ENCODE measurements around the gene STRIP1.

The STRIP1 gene

DNA sequence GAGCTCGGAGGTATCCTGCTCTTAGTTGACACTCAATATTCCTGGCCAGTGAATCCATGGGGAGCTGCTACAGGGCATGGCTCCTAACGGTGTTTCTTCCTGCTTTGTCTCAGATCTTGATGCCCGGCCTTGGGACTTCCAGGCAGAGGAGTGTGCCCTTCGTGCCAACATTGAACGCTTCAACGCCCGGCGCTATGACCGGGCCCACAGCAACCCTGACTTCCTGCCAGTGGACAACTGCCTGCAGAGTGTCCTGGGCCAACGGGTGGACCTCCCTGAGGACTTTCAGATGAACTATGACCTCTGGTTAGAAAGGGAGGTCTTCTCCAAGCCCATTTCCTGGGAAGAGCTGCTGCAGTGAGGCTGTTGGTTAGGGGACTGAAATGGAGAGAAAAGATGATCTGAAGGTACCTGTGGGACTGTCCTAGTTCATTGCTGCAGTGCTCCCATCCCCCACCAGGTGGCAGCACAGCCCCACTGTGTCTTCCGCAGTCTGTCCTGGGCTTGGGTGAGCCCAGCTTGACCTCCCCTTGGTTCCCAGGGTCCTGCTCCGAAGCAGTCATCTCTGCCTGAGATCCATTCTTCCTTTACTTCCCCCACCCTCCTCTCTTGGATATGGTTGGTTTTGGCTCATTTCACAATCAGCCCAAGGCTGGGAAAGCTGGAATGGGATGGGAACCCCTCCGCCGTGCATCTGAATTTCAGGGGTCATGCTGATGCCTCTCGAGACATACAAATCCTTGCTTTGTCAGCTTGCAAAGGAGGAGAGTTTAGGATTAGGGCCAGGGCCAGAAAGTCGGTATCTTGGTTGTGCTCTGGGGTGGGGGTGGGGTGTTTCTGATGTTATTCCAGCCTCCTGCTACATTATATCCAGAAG is 19.4 kb downstream of the STRIP1 start:
- peak; percentile 51 for DNase-seq

DNA sequence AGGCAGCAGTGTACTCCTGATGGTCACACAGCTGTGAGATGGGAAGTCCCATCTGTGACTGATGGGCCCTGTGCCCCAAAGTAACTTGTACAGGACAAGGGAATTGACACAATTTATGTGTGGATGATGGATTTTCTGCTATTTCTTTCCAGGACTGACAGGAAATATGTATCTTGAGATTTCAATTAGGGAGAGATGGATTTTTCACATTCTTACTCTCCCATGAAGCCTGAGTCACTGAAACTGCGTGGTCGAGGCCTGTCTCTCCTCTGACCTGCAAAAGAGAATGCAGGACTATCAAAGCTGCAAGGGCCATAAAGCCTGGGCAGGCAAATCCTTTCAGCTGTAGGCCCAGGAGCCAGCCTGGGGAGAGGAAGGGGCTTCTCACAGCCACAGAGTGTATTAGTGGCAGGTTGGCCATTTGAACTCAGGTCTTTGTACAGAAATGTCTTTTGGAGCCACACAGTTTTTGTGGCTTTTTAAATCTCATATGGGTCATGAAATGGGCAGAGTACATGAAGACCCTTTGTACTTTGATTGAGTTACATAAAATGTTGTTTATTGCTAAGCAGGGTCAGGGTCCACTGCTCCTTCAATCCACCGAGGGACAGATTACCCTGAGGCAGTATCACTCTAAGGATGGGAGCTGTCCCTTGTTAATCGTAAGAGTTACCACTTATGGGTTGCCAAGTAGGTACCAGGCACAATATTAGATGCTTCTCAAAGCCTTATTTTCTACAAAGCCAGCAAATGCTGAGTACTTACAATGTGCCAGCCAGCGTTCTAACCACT is 21.3 kb downstream of the STRIP1 start:
- DNase-seq, result no peak

DNA sequence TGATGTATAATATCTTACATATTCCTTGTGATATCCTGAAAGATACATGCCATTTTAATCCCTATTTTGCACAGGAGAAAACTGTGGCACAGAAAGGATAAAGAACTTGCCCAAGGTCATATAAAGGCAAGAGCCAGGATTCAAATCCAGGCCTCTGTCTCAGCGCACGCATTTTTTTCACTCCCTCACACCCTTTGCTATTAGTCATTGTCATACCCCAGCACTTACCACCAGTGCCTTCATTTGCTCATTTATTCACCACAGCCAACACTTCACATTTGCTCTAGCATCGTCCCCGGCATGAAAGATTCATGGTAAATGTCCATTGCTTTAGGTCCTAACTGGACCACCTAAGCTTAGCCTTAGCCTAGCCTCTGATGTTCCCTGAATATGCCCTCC is 21.9 kb downstream of the STRIP1 start:
- no peak for DNase-seq

DNA sequence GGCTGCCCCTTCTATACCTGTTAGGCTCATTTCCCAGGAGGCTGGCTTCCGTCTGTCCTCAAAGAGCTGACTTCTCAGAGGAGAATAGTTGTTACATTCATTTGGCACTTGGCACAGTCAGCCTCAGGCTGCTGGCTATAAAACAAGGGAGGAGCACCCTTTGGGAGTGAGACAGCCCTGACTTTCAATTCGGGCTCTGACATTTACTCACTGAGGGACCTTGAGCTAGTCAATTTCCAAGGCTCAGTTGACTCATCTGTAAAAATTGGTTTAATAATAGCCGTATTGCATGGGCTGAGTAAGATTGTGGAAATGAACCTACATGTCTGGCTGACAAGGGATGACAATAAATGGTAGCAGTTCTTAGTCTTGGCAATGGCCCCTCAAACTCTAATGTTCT is 22.4 kb downstream of the STRIP1 start:
- no peak for DNase-seq

DNA sequence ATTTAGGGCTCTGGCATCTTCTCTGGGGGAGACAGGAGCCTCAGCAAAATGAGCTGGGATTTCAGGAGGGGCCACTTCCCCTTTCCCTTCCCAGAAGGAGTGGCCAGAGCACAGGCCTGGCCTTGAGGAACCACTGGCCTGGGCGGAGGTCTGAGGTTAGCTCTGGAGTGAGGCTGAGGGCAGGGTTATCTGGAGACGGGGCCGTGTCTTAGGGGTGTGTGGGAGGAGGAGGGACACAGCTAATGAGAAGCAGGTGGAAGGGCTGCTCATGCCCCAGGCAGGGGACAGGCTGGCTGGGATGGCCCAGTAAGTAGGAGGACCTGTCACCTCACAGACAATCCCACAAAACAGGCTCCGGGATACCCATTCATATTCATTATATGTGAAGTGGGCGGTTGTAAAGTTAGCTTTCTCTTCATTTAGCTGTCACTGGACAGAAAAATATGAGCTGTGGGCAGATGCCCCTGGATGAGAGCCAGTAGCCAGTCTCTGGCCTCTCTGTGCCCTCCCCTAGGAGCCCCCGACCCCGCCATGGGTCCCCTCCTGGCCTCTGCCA is 23.6 kb downstream of the STRIP1 start:
- no peak for DNase-seq

DNA sequence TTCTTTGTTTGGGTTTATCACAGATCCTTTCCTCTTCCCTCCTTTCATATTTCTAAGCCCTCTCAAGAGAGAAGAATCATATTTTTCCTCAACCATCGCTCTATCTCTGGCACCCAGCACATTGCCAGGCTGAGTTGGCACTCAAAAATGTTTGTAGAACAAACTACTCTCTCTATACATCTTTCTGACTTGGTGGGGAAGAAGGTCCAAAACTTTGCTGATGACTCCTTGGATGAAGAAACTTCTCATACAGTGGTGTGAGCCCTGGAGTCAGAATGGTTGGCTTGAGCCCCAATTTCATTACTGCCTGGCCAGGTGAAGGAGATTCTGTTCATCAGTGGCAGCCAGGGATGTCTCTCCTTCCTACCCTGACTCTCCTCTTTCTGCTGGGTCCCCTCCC is 24.2 kb downstream of the STRIP1 start:
- DNase-seq, result no peak

DNA sequence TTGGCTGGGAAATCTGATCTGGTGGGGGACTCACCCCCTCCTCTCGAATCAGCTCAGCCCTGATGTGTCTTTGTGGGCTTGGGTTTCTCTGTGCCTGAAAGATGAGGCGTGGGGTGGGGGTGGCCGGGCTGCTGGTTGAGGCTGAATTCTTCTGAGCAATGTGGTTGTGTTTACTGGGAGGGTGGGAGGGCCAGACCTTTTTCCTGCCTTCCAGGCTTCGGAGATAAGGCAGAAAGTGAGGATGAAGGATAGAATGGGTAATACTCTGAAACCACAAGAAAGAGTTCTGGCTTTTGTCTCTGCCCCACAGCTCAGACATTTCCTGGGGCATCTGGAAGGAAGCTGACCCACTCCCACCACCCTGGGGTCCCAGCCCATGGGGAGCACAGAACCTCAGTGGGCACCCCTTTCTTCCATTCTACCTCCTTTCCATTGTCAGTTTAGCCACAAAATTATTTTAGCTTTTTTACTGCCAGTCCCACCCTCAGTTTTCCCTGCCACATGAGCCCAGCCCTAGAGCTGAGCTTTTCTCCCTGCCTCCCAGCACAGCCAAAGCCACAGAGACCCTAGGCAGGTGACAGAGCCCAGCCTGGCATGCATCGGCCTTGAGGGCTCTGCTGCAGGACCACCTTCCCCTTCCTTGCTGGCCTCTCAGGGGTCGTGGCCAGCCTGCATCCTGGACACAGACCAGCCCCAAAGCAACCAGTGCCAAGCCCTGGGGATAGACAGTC is 24.9 kb downstream of the STRIP1 start:
- DNase-seq, result no peak

DNA sequence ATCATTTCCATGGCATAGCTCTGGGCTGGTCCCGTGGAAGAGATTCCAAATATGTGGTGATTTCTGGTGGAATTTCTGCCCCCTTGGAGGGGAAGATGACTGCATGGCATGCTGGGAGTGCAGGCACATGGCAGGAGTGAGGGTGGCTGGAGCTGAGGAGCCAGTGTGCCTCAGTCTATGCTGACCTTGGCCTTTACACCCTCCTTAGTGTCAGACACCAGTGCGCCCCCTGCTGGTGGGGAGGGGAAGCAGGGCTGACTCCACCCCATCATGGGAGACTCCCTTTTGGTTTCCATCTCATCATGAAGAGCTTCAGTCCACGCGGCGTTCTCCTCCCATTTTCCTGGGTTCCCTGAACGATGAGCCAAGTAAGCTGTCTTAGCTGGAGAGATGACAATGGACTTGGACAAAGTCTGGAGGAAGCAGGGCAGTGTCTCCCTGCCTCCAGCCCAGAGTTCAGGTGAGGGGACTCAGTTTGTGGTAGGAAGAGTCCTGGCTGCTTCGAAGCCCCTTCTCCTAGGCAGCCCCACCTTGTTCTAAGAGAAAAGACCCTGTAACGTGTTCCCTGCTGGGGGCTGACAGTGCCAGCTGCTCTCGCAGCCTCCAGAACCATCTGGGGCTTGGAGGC is 25.7 kb downstream of the STRIP1 start:
- peak; percentile 54 for DNase-seq

DNA sequence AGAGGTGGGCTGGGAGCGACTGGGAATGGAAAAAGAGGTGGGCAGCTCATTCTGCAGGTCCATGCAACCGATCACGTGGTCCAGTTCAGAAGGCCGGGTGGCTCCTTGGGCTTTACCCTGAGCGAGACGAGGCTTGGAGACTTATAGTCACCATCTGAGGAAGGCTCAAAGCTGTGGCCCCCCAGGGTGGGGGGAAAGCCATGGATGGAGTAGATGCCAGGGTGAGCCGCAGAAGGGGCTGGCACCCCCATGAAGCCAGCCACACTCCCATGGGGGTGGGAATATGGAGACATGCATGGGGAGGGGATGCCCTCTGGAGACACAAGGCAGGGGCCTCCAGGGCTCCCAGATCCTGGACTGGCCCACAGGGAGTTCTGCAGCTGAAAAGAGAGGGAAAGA is 26.2 kb downstream of the STRIP1 start:
- DNase-seq, result no peak

DNA sequence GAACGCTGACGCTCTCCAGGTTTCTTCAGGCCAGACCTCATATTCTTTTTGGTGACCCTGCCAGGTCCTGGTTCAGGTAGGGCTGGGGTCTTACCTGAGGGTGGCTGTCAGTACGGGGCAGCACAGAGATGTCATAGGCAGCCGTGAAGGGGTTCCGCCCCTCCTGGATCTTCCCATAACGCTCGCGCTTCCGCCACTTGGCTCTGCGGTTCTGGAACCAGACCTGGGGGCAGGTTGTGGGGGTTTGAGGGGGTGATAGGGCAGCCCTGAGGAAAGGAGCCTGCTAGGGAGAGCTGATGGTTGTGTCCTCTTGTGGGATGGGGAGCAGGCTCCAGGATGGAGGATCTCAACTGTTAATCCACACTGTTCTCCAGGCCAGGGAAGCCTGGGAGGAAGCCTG is 26.9 kb downstream of the STRIP1 start:
- no peak for DNase-seq

DNA sequence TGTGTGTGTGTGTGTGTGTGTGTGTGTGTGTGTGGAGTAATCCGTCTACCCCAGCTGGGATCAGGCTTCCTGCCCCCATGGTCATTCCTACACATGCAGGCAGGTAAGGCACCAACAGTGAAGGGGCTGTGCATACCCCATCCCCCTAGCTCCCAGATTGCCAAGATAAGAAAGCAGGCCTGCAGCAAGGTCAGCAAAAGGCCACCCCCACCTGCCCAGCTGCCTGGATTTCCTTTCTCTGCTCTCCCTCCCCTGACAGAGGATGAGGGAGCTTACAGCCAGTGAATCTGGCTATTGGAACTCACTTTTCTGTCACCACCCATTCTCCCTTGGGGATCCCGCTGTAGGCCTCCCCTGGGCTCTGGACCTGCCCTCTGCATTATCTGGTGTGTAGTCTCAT is 28.2 kb downstream of the STRIP1 start:
- DNase-seq, result no peak

DNA sequence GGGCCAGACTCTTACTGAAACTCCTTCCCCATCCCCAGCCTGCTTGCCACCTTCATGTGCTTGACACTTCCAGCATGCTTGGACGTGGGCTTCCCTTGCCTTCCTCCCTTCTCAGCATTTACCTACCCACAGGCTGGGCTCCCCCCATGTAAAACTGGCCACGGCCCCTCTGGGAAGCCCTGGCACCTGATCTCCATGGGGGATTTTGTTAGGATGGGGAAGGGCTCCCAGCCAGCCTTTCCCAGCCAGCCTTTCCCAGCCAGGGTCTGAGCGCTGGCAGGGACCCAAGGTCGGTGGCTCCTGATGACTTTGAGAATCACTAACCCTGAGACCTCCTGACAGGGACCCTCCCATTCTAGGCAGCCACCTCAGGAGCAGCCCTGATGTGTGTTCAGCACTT is 29.4 kb downstream of the STRIP1 start:
- no peak for DNase-seq

DNA sequence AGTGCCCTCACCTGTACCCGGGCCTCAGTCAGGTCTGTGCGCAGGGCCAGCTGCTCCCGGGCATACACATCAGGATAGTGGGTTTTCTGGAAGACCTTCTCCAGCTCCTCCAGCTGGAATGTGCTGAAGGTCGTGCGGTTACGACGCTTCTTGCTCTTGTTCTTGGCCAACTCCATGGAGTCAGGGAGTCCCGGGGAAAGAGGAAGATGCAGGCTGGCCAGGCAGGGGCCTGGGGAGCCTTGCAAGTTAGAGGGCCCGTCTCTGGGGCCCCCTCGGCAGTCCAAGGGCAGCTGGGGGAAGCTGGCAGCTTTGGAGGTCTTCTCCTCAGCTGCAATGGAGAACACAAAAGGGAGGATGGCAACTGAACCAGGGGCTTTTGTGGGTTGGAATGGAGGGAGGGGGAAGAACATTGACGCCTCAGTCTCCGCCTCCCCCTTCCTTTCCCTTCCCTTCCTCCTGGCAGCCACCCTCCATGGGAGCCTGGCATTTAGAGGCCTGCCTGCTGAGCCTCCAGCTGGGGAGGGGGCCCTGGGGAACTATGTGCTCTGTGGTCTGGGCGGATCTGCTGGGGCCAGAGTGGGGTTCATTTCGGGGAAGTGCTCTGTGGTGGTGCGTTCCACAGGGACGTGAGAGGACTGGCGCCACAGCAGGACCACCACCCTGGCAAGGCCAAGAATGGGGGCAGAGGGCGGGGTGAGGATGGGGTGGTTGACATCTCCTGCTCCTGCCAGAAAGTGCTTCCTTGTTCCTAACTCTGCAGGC is 30.3 kb downstream of the STRIP1 start:
- no peak for DNase-seq

DNA sequence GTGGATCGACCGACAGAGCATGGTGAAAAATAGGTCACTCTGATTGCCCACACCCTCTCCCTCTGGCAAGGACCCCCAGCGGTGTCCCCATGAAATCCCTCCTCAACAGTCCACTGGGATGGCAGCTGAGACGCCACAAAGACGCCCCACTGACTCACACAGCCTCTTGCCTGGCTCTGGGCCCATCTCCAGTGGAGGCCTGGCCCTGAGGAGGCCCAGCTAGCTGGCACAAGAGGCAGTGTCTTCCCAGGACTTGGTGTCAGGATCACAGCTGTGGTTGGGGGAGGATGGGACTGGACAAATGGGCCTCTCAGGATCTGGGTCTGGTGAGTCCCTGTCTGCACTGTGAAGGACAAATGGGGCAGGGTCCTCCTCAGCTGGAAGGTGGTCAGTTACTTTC is 31.4 kb downstream of the STRIP1 start:
- no peak for DNase-seq

DNA sequence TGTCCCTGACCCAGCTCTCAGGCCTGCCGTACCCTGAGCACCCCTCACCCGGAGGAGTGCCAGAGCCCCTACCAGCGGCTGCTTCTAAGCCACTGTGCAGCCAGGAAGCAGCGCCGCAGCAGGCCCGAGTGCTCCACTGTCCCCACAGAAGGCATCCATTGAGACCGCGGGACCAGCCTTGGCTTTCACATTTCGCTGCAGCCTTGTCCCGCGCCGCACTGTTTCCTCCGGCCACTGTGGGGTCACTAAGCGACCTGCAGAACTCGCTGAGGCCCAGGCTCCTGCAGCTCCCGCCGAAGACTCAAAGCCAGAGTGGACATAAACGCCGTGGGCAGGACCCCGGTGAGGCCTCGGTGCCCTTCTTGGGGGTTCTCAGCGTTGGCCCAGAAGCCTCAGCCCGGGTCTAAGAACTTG is 33.1 kb downstream of the STRIP1 start:
- DNase-seq, result no peak

DNA sequence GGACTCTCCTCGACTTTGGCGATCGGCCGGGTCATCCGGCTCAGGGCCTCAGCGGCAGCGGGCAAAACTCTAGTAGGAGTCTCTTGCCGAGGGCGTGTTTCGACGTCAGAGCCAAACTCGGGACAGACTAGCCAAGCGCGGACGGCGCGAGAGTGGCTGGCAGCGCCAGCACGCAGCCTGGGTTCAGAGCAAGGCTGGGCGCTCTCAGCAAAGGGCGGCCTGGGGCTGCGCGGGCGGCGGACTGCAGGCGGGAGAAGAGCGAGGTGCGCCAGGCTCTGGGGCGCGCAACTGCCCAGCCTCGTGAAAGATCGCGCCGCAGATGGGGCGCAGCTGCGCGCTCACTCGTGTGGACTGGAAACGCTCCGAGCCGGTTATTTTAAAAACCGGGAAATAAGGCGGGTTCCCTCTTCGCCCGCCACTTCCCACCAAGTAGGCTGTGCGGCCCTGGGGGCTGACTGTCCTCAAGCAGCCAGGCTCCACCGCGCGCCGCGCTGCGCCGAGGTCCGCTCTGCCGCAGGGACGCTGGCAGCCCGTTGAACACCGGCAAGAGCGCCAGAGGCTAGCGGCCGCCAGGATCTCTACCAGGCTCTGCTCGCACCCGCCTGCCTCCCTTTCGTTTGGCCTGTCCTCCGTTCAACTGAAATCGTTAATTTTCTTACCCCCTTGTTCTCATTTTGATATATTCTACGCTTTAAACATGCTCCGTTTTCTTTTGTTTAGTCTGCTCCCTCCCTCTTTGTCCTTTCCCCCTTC is 33.6 kb downstream of the STRIP1 start:
- no peak for DNase-seq

DNA sequence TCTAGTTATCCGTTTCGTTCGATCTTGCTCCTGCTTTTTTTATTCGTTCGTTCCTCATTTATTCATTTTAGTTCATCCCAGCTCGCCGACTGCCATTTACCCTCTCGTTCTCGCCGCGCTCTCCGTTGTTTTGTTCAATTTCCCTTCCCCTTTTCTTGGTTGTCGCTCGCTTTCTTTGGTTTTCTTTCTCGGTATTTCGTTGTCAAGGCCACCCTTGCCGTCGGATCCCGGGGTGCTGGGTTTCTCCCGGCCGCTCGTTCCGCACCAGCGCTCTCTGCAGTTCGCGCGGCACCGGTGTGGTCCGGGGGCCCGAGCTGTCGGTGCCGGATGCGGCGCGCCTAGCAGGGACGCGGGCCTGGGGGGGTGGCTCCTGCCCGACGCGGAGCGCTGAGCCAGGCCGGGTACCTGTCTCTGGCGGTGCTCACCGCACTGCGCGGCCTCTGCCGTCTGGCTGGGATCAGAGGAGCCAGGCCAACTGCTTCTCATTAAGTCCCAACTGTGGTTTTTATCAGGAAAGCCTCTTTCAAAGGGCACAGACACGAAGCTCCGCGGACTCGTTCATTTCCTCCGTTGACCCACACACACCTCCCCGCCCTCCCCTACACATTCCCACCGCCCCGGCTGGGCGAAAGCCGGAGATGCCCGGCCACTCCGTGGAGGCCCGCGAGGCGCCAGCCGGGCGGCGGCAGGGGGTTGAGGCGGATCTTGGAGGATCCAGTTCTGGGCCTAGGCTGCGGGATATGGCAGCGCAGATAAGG is 34.4 kb downstream of the STRIP1 start:
- DNase-seq, result no peak

DNA sequence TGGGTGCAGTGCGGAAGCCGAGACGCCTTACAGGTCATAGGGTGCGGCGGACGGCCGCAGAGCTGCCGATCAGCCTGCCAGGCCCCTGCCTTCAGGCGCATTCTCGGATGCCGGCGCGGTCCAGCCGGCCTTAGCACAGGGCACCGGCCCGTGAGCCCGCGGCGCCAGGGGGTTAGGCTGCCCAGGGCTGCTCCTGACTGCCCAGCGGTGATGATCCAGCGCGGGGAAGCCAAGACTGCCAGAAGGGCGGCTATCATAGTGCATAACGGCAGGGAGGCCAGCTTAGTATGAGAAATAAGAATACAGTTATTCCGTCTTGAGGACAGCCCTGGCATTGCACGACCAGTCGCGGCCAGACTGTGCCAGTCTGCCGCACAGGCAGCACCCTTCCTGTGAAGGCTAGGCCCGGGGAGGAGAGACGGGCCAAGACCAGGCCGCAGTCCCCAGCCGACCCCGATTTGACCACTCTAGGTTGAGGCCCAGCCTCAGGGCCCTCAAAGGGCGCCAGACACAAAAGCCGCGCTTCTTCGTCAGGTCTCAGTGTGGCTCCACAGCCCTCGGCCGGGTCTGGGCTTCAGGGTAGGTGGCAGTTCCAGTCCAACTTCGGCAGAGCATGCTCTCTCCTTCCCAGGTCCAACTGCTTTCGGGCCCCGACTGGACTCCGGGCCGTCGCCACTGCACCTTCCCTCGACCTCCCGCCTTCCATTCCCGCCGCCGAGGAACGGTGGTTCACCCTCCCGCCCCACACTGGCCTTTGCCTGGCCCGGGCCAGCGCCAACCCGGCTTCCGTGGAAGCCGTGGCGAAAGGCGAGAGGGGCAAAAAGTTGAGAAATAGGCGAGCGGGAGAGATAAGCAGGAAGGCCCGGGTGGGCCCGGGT is 35.2 kb downstream of the STRIP1 start:
- DNase-seq, result no peak

DNA sequence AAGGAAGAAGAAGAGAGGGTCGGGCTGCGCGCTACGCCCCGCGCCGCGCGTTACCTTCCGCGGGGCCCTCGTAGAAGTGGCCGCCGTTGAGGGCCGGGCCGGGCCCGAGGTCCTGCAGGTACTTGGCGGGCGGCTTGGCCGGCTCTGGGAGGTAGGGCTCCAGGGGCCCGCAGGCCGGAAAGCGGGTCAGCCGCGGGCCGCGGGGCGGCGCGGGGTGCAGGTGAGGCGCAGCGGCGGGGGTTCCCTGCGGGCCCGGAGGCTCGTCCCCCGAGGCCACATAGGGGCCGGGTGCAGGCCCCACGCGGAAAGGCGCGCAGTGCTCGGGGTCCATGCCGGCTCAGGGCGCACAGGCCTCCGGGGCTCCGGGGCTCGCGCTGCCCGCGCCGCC is 35.9 kb downstream of the STRIP1 start:
- no peak for DNase-seq
